ENCODE results near the gene MSH2. TPM values are rescaled to one million over a fixed set of nuclear protein-coding genes. Genes with fewer than 3 reads are reported as not detected.

Gene MSH2
- total RNA-seq, 1 donor from 2014 or later: 25.2 TPM

GRCh38 chr2:47471429-47472116 is 68.6 kb downstream of the MSH2 start:
- intact Hi-C loops (cut with micrococcal nuclease): no loop called here
- Mint-ChIP-seq H3K27ac (no peak overlapping the region), H3K4me3 (no peak overlapping the region), H3K4me1 (no peaks in the 10 kb centered on the region), H3K36me3 (ENCODE audit: low read depth) (peaks cover 52% of the 10 kb centered on the region), H3K27me3 (no peaks in the 10 kb centered on the region), H3K9me3 (no peaks in the 10 kb centered on the region)
- TF ChIP-seq CTCF (IDR thresholded peaks at IDR 0.05): no peak
- no peak for DNase-seq
- POLR2A ChIA-PET: no interaction called here
- ATAC-seq (ENCODE audit: low read depth): no peak
- CTCF ChIA-PET: no interaction called here

- peaks cover 65% of the 10 kb centered on the region for H3K36me3 Mint-ChIP-seq (ENCODE audit: low read depth)
- no peaks in the 10 kb centered on the region for H3K27me3 Mint-ChIP-seq
- ATAC-seq (ENCODE audit: low read depth) (no peak), DNase-seq (no peak)
- no peak overlapping the region for H3K27ac Mint-ChIP-seq
- POLR2A ChIA-PET: no interaction called here
- TF ChIP-seq CTCF (IDR thresholded peaks at IDR 0.05): no peak
- CTCF ChIA-PET: no interaction called here
- intact Hi-C loops (cut with micrococcal nuclease): no loop called here
- no peak overlapping the region for H3K4me3 Mint-ChIP-seq
- no peaks in the 10 kb centered on the region for H3K9me3 Mint-ChIP-seq
- no peaks in the 10 kb centered on the region for H3K4me1 Mint-ChIP-seq
Measured at GRCh38 chr2:47479863-47480262, 76.9 kb downstream of the MSH2 start.

GRCh38 chr2:47483191-47483590 is 80.2 kb downstream of the MSH2 start:
- no peaks in the 10 kb centered on the region for H3K27me3 Mint-ChIP-seq
- no peaks in the 10 kb centered on the region for H3K9me3 Mint-ChIP-seq
- ChIA-PET POLR2A (no interaction called here), CTCF (interaction anchor here (2.0 kb wide), 1 partner anchor 285 kb away, joined by 6 read pairs; no protein-coding TSS in a partner anchor)
- ATAC-seq (ENCODE audit: low read depth) (no peak), DNase-seq (no peak)
- no peak for TF ChIP-seq CTCF (IDR thresholded peaks at IDR 0.05)
- H3K4me3 Mint-ChIP-seq: no peak overlapping the region
- H3K4me1 Mint-ChIP-seq: peaks cover 11% of the 10 kb centered on the region
- intact Hi-C loops (cut with micrococcal nuclease): no loop called here
- H3K36me3 Mint-ChIP-seq (ENCODE audit: low read depth): peaks cover 44% of the 10 kb centered on the region
- no peak overlapping the region for H3K27ac Mint-ChIP-seq

GRCh38 chr2:47484396-47484795 is 81.4 kb downstream of the MSH2 start:
- Mint-ChIP-seq H3K27ac (no peak overlapping the region), H3K4me1 (peaks cover 11% of the 10 kb centered on the region), H3K9me3 (no peaks in the 10 kb centered on the region), H3K27me3 (no peaks in the 10 kb centered on the region), H3K36me3 (ENCODE audit: low read depth) (peaks cover 35% of the 10 kb centered on the region), H3K4me3 (no peak overlapping the region)
- CTCF ChIA-PET: interaction anchor here (2.0 kb wide), 1 partner anchor 283 kb away, joined by 6 read pairs; no protein-coding TSS in a partner anchor
- intact Hi-C loops (cut with micrococcal nuclease): no loop called here
- DNase-seq (no peak), ATAC-seq (ENCODE audit: low read depth) (no peak)
- no peak for TF ChIP-seq CTCF (IDR thresholded peaks at IDR 0.05)
- POLR2A ChIA-PET: no interaction called here

- no peaks in the 10 kb centered on the region for H3K27me3 Mint-ChIP-seq
- H3K9me3 Mint-ChIP-seq: no peaks in the 10 kb centered on the region
- peaks cover 11% of the 10 kb centered on the region for H3K4me1 Mint-ChIP-seq
- H3K27ac Mint-ChIP-seq: no peak overlapping the region
- ATAC-seq (ENCODE audit: low read depth): no peak
- intact Hi-C loops (cut with micrococcal nuclease): no loop called here
- peaks cover 33% of the 10 kb centered on the region for H3K36me3 Mint-ChIP-seq (ENCODE audit: low read depth)
- no peak overlapping the region for H3K4me3 Mint-ChIP-seq
- no peak for DNase-seq
- no peak for TF ChIP-seq CTCF (IDR thresholded peaks at IDR 0.05)
- ChIA-PET CTCF (no interaction called here), POLR2A (no interaction called here)
Measured at GRCh38 chr2:47485177-47485576, 82.2 kb downstream of the MSH2 start.
